Coronary artery (tissue), 2 donors: ENCODE data around the gene SLC39A2.
"Not testable (repeated sequence)": the region's sequence is repeated elsewhere in the genome, so short reads cannot be mapped to it uniquely, and the experiment has no call there.

ENCODE experiments used
- DNase-seq: peaks from one replicate; pipeline ENCODE4 v3.0.0-alpha.2; 2017; ENCODE audit warnings: low spot score
- H3K27ac ChIP-seq, 2 donors: fragments of 200-600 bp; sonication (generic); one replicate each; pipeline ENCODE4 v1.5.1; 2016 to 2019
- H3K4me3 ChIP-seq: fragments of 200-600 bp; sonication (generic); 2 replicates; pipeline ENCODE4 v1.5.1; 2016; ENCODE audit warnings: mild to moderate bottlenecking, moderate library complexity
- TF ChIP-seq, protein P1 (sequence below): fragments of 200-600 bp; sonication (generic); IDR thresholded peaks from one replicate; pipeline ENCODE4 v1.5.1; 2019; ENCODE audit warnings: antibody characterized with exemption

SLC39A2 gene

DNA sequence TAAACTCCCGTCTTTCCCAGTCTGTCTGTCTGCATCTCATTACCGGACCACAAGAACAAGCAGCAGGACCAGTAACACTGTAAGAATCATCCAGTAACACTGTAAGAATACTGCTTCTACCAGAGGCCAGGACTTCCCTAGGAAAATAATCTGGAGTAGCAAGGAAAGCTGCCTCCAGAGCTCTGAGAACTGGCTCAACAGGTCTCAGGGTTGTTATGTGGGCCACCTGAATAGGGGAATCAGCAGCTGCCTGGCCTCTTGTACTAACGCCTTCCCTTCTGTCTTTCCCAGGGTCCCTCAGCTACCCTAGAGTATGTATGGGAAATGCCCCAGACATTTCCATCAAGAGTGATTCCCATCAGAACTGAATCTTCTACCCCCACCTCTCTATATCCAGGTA is 954 bp upstream of the SLC39A2 start:
- DNase-seq = no peak
- no peak overlapping the region for H3K4me3 ChIP-seq
- H3K27ac ChIP-seq = no peak overlapping the region
- TF ChIP-seq, protein P1, sequence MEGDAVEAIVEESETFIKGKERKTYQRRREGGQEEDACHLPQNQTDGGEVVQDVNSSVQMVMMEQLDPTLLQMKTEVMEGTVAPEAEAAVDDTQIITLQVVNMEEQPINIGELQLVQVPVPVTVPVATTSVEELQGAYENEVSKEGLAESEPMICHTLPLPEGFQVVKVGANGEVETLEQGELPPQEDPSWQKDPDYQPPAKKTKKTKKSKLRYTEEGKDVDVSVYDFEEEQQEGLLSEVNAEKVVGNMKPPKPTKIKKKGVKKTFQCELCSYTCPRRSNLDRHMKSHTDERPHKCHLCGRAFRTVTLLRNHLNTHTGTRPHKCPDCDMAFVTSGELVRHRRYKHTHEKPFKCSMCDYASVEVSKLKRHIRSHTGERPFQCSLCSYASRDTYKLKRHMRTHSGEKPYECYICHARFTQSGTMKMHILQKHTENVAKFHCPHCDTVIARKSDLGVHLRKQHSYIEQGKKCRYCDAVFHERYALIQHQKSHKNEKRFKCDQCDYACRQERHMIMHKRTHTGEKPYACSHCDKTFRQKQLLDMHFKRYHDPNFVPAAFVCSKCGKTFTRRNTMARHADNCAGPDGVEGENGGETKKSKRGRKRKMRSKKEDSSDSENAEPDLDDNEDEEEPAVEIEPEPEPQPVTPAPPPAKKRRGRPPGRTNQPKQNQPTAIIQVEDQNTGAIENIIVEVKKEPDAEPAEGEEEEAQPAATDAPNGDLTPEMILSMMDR = no peak

DNA sequence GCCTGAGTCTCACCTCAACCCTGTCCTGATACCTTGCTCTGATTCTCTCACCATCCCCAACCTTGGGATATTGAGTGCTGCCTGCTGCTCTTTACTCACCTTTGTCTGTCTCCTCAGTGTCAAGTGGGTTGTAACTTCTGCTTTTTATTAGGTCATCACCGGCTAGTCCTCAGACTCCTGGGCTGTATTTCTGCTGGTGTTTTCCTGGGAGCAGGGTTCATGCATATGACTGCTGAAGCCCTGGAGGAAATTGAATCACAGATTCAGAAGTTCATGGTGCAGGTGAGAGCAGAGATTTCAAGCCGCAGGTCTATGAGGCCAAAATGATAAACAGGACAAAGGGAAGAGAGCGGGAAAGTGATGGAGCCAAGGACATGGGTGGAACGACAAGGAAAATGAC is 498 bp downstream of the SLC39A2 start:
- DNase-seq = no peak
- TF ChIP-seq, protein P1 = no peak
- no peak overlapping the region for H3K27ac ChIP-seq
- no peak overlapping the region for H3K4me3 ChIP-seq

DNA sequence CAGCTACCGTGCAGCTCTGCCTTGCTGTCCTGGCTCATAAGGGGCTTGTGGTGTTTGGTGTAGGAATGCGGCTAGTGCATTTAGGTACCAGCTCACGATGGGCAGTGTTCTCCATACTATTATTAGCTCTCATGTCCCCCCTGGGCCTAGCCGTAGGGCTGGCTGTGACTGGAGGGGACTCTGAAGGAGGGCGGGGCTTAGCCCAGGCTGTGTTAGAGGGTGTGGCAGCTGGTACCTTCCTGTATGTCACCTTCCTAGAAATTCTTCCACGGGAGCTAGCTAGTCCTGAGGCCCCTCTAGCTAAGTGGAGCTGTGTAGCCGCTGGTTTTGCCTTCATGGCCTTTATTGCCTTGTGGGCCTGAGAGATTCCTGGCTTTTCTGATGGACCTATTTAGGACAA is 2.1 kb downstream of the SLC39A2 start:
- no peak overlapping the region for H3K27ac ChIP-seq
- DNase-seq = no peak
- TF ChIP-seq, protein P1 = no peak
- H3K4me3 ChIP-seq = no peak overlapping the region

DNA sequence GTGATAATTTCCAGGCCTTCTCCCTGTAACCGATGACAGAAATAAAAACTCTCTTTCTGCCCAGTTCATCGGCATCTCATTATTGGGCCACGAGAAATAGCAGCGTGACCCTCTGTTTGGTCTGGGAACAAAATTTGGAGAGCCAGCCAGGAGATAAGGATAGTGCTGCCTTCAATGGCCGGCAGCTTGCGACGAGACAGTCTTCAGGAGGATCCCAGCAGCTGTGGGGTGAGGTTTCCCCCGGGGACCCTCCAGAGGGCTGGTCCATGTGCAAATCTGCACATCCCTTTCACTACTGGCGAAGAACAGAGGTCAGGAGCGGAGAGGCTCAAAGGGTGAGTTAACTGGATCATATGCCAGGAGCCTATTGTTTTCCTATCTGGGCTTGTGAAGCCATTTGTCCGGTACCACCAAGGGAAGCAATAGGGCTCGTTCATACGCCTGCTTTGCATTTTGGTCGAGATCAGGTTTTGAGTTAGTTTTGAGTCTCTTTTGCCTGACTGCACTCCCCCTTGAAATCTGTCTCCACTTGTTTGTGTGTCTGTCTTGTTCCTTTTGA is 4.8 kb downstream of the SLC39A2 start:
- no peak for DNase-seq
- no peak overlapping the region for H3K27ac ChIP-seq
- TF ChIP-seq, protein P1 = no peak
- H3K4me3 ChIP-seq = peak overlapping the region; percentile 29

DNA sequence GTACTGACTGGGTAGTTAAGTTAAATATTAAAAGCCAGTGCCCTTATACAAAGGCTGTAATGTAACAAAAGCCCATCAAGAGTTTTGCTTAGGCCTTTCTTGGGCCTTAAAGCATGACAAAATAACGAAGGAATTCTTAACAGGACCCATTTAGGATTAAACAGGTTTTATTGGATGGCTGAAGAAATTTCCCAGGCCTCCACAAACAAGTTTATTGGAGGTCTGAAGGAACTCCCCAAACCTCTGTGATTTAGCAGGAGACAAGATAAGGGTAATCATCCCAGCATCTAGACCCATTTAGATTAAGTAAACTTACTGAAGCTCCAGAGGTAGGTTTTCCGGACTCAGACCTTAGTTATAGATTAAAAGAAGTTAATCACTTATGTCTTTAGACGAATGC is 10.6 kb downstream of the SLC39A2 start:
- DNase-seq, H3K27ac ChIP-seq, H3K4me3 ChIP-seq: not testable (repeated sequence)

DNA sequence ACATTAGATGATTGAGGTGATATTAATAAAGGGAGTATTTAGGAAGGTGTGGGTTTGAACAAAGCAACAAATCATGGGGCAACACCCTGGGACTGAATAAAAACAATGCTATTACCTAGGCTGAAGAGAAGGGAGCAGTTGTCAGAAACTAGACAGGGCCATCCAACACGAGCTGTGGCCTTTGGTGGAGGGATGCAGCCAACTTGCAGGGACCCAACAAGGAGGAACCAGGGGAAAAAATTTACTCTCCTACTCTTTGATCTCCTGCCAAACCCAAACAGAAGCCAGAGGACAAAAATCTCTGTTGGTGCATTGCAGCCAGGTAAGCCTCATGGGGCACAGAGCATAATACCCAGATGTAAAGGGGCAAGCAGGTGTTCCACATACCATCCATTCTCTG is 12.0 kb downstream of the SLC39A2 start:
- peak; percentile 58 for DNase-seq
- TF ChIP-seq, protein P1 = no peak
- Histone ChIP-seq H3K27ac (no peak overlapping the region), H3K4me3 (no peak overlapping the region)

DNA sequence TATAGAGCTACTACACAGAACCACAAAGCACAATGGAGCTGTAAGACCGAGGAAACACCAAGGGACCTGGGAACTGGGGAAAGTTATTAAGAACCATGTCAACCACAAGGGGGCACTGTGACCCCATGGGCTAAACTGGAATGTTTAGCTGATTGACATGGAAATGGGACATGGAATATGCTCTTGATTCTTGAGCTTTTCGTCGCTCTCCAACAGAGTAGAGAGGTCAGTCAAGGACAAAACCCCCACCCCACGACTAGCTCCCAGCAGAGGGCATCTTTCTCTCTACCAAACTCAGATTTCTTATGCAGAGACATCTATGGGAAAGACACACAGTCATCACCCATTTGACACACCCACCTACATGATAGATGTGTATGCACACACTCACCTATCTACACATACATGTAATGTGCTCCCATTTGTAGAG is 15.7 kb downstream of the SLC39A2 start:
- H3K27ac ChIP-seq = no peak overlapping the region
- TF ChIP-seq, protein P1 = peak; percentile 97
- peak; percentile 84 for DNase-seq
- no peak overlapping the region for H3K4me3 ChIP-seq

DNA sequence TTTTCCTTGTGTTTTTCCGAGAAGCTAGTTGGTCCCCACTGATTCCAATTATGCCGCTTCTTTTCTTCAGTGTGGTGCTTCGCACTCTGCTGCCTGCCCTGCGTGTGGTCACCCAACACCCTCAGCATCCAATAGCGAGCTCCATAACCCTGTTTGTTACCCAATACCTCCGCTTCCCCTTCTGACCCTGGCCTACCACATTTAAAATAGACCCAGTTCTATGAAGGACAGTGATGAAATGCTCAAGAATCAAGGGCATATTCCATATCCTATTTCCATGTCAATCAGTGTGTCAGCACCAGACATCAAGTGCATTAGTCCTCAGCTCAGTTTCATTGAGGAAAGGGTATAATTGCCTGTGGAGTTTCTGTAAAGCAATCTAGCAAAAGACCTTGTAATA is 16.2 kb downstream of the SLC39A2 start:
- DNase-seq = peak; percentile 33
- H3K27ac ChIP-seq = no peak overlapping the region
- TF ChIP-seq, protein P1 = no peak
- no peak overlapping the region for H3K4me3 ChIP-seq
